Stimulated activated naive CD8-positive, alpha-beta T cell treated with anti-CD3 and anti-CD28 coated beads, Interleukin-15, Interleukin-2, amounts not matched to agents 100 ng/mL and 50 ng/mL, for 24 hours (primary cell): ENCODE results near the gene KCNK15.
"Not testable (repeated sequence)": the region's sequence is repeated elsewhere in the genome, so short reads cannot be mapped to it uniquely, and the experiment has no call there.

Experiments
- H3K27ac Mint-ChIP-seq: one replicate; pipeline ENCODE4 v1.8.0; 2021; ENCODE audit warnings: mild to moderate bottlenecking, mixed read lengths
- H3K27me3 Mint-ChIP-seq: one replicate; pipeline ENCODE4 v1.8.0; 2021; ENCODE audit warnings: mixed read lengths
- H3K36me3 Mint-ChIP-seq: one replicate; pipeline ENCODE4 v1.8.0; 2021; ENCODE audit warnings: low read depth, mixed read lengths
- H3K4me1 Mint-ChIP-seq: one replicate; pipeline ENCODE4 v1.8.0; 2021; ENCODE audit warnings: low read depth, mixed read lengths
- H3K4me3 Mint-ChIP-seq: one replicate; pipeline ENCODE4 v1.8.0; 2021; ENCODE audit warnings: mild to moderate bottlenecking, mixed read lengths
- H3K9me3 Mint-ChIP-seq: one replicate; pipeline ENCODE4 v1.8.0; 2021; ENCODE audit warnings: mixed read lengths

KCNK15 gene

GRCh38 chr20:44756011-44756688 is 10.5 kb downstream of the KCNK15 start:
- no peaks in the 10 kb centered on the region for H3K9me3 Mint-ChIP-seq
- H3K27me3 Mint-ChIP-seq: peaks cover 4% of the 10 kb centered on the region
- no peak overlapping the region for H3K27ac Mint-ChIP-seq
- H3K4me1 Mint-ChIP-seq: no peaks in the 10 kb centered on the region
- no peak overlapping the region for H3K4me3 Mint-ChIP-seq
- H3K36me3 Mint-ChIP-seq: no peaks in the 10 kb centered on the region

GRCh38 chr20:44756956-44757355 is 11.3 kb downstream of the KCNK15 start:
- no peak overlapping the region for H3K27ac Mint-ChIP-seq
- no peaks in the 10 kb centered on the region for H3K36me3 Mint-ChIP-seq
- no peaks in the 10 kb centered on the region for H3K4me1 Mint-ChIP-seq
- H3K9me3 Mint-ChIP-seq: no peaks in the 10 kb centered on the region
- no peak overlapping the region for H3K4me3 Mint-ChIP-seq
- H3K27me3 Mint-ChIP-seq: no peaks in the 10 kb centered on the region

- Mint-ChIP-seq H3K4me1 (no peaks in the 10 kb centered on the region), H3K27me3 (peaks cover 5% of the 10 kb centered on the region), H3K27ac (no peak overlapping the region), H3K4me3 (no peak overlapping the region), H3K36me3 (no peaks in the 10 kb centered on the region), H3K9me3 (no peaks in the 10 kb centered on the region)
Observed at GRCh38 chr20:44758247-44759101, 12.8 kb downstream of the KCNK15 start.

- H3K4me3 Mint-ChIP-seq: no peak overlapping the region
- peaks cover 5% of the 10 kb centered on the region for H3K27me3 Mint-ChIP-seq
- no peak overlapping the region for H3K27ac Mint-ChIP-seq
- no peaks in the 10 kb centered on the region for H3K36me3 Mint-ChIP-seq
- H3K4me1 Mint-ChIP-seq: no peaks in the 10 kb centered on the region
- H3K9me3 Mint-ChIP-seq: no peaks in the 10 kb centered on the region
Observed at GRCh38 chr20:44759595-44759994, 13.9 kb downstream of the KCNK15 start.

GRCh38 chr20:44761423-44761822 is 15.8 kb downstream of the KCNK15 start:
- no peaks in the 10 kb centered on the region for H3K4me1 Mint-ChIP-seq
- H3K27me3 Mint-ChIP-seq: peaks cover 5% of the 10 kb centered on the region
- H3K9me3 Mint-ChIP-seq: no peaks in the 10 kb centered on the region
- H3K27ac Mint-ChIP-seq: no peak overlapping the region
- no peaks in the 10 kb centered on the region for H3K36me3 Mint-ChIP-seq
- no peak overlapping the region for H3K4me3 Mint-ChIP-seq

- H3K4me1 Mint-ChIP-seq: no peaks in the 10 kb centered on the region
- H3K4me3 Mint-ChIP-seq: no peak overlapping the region
- no peaks in the 10 kb centered on the region for H3K9me3 Mint-ChIP-seq
- no peak overlapping the region for H3K27ac Mint-ChIP-seq
- peaks cover 5% of the 10 kb centered on the region for H3K27me3 Mint-ChIP-seq
- H3K36me3 Mint-ChIP-seq: no peaks in the 10 kb centered on the region
Observed at GRCh38 chr20:44762466-44763140, 16.9 kb downstream of the KCNK15 start.

- not testable (repeated sequence) for H3K9me3 Mint-ChIP-seq, H3K27ac Mint-ChIP-seq, H3K27me3 Mint-ChIP-seq, H3K4me1 Mint-ChIP-seq, H3K4me3 Mint-ChIP-seq, H3K36me3 Mint-ChIP-seq
Observed at GRCh38 chr20:44763798-44764197, 18.1 kb downstream of the KCNK15 start.

GRCh38 chr20:44765091-44765490 is 19.4 kb downstream of the KCNK15 start:
- Mint-ChIP-seq H3K27me3 (peaks cover 8% of the 10 kb centered on the region), H3K4me1 (no peaks in the 10 kb centered on the region), H3K36me3 (no peaks in the 10 kb centered on the region), H3K9me3 (no peaks in the 10 kb centered on the region), H3K27ac (no peak overlapping the region), H3K4me3 (no peak overlapping the region)

GRCh38 chr20:44765701-44766347 is 20.2 kb downstream of the KCNK15 start:
- Mint-ChIP-seq H3K9me3 (no peaks in the 10 kb centered on the region), H3K4me3 (no peak overlapping the region), H3K4me1 (no peaks in the 10 kb centered on the region), H3K27ac (no peak overlapping the region), H3K27me3 (peaks cover 9% of the 10 kb centered on the region), H3K36me3 (no peaks in the 10 kb centered on the region)

GRCh38 chr20:44768256-44768655 is 22.6 kb downstream of the KCNK15 start:
- H3K27ac Mint-ChIP-seq: no peak overlapping the region

GRCh38 chr20:44768854-44769480 is 23.3 kb downstream of the KCNK15 start:
- Mint-ChIP-seq H3K4me3 (no peak overlapping the region), H3K9me3 (no peaks in the 10 kb centered on the region), H3K27ac (no peak overlapping the region), H3K36me3 (no peaks in the 10 kb centered on the region), H3K4me1 (no peaks in the 10 kb centered on the region), H3K27me3 (peaks cover 3% of the 10 kb centered on the region)

More at GRCh38 chr20:44768256-44768655, 22.6 kb downstream of the KCNK15 start:
- H3K27me3 Mint-ChIP-seq: peaks cover 3% of the 10 kb centered on the region
- no peak overlapping the region for H3K4me3 Mint-ChIP-seq
- no peaks in the 10 kb centered on the region for H3K4me1 Mint-ChIP-seq
- H3K36me3 Mint-ChIP-seq: no peaks in the 10 kb centered on the region
- no peaks in the 10 kb centered on the region for H3K9me3 Mint-ChIP-seq

- no peaks in the 10 kb centered on the region for H3K36me3 Mint-ChIP-seq
- H3K4me1 Mint-ChIP-seq: no peaks in the 10 kb centered on the region
- H3K4me3 Mint-ChIP-seq: no peak overlapping the region
- H3K9me3 Mint-ChIP-seq: no peaks in the 10 kb centered on the region
- H3K27ac Mint-ChIP-seq: no peak overlapping the region
- H3K27me3 Mint-ChIP-seq: peaks cover 3% of the 10 kb centered on the region
Observed at GRCh38 chr20:44769481-44769863, 23.8 kb downstream of the KCNK15 start.

- no peaks in the 10 kb centered on the region for H3K4me1 Mint-ChIP-seq
Observed at GRCh38 chr20:44770484-44771171, 25.0 kb downstream of the KCNK15 start.

GRCh38 chr20:44771172-44771535 is 25.5 kb downstream of the KCNK15 start:
- H3K27ac Mint-ChIP-seq: no peak overlapping the region
- H3K4me1 Mint-ChIP-seq: no peaks in the 10 kb centered on the region
- no peaks in the 10 kb centered on the region for H3K9me3 Mint-ChIP-seq
- H3K4me3 Mint-ChIP-seq: no peak overlapping the region
- H3K27me3 Mint-ChIP-seq: peaks cover 4% of the 10 kb centered on the region
- H3K36me3 Mint-ChIP-seq: no peaks in the 10 kb centered on the region

More at GRCh38 chr20:44770484-44771171, 25.0 kb downstream of the KCNK15 start:
- H3K27ac Mint-ChIP-seq: no peak overlapping the region
- peaks cover 3% of the 10 kb centered on the region for H3K27me3 Mint-ChIP-seq
- no peaks in the 10 kb centered on the region for H3K36me3 Mint-ChIP-seq
- H3K4me3 Mint-ChIP-seq: no peak overlapping the region
- H3K9me3 Mint-ChIP-seq: no peaks in the 10 kb centered on the region
